Stimulated activated CD4-positive, alpha-beta T cell treated with anti-CD3 and anti-CD28 coated beads, Interleukin-12 subunit alpha, Interleukin-12 subunit beta, amount 100 ng/mL, for 48 hours (primary cell): ENCODE data around the gene CBFA2T3.
"Not testable (repeated sequence)": the region's sequence is repeated elsewhere in the genome, so short reads cannot be mapped to it uniquely, and the experiment has no call there.

Source experiments
- DNase-seq, 3 donors: peaks; one replicate each; pipeline ENCODE4 v3.0.0-alpha.2; 2020; ENCODE audit warnings: low read depth in 2 of 3, low spot score in 1 of 3

CBFA2T3 gene

DNA sequence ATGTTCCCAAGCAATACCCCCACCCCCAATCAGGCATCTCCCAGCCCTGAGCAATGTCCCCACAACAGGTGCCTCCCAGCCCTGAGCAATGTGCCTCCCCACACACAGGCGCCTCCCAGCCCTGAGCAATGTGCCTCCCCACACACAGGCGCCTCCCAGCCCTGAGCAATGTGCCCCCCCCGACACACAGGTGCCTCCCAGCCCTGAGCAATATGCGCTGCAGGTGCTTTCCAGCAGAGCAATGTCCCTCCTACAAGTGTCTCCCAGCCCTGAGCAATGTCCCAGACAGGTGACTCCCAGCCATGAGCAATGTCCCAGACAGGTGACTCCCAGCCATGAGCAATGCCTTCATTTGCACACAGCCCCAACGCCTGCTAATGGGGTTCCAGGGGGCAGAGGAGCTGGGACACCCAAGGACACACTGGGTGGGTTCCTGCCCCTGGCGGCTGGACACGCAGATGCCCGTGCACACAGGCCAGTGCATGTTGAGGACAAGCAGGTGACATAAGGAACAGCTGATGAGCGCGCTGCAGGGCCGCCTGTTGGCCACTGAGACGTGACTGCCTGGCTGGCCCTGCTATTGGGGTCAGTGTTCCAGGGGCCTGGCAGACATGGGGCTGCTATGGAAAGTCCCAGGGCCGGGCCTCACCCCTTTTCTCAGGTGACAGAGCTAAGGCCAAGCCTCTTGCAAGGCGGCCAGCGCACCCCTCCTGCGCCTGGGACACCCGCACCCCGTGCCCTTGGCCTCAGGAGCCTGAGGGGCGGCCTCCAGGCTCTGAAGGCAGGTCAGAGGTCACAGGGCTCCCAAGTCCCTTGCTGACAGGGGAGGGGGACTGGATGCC, 83.7 kb downstream of the CBFA2T3 start:
- no peak for DNase-seq

DNA sequence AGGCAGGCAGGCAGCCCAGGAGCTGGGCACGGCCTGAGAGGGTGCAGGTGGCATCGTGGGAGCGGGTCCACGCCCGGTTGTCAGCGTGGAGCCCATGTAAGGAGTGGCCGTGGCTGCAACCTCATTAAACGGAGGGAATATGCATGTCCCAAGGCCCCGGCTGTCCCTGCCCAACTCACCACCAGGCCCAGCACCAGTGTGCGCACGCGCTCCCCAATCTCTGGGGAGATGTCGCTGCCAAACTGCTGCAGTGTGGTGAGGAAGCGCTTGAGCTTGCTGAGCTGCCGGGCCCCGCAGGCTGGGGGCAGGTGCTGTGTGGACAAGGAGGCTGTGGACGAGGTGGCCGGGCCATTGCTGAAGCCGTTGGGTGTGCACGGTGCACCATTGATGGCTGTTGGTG, 84.9 kb downstream of the CBFA2T3 start:
- no peak for DNase-seq

DNA sequence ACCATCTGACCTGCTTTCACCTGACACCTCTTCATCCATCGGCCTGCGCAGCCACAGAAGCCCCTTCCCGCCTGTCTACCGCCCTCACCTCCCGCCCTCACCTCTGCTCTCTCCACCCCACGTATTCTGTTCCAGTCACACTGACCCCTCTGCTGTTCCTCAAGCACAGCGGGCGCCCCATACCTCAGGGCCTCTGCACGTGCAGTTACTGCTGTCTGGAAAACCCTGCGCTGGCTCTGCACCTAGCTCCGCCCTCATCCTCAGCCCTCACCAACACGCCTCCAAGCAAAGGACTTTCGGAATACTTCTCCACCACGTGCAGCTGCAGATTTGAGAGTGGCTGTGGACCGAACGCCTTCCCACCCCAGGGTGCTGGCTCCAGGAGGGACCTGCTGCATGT, 85.9 kb downstream of the CBFA2T3 start:
- no peak for DNase-seq

DNA sequence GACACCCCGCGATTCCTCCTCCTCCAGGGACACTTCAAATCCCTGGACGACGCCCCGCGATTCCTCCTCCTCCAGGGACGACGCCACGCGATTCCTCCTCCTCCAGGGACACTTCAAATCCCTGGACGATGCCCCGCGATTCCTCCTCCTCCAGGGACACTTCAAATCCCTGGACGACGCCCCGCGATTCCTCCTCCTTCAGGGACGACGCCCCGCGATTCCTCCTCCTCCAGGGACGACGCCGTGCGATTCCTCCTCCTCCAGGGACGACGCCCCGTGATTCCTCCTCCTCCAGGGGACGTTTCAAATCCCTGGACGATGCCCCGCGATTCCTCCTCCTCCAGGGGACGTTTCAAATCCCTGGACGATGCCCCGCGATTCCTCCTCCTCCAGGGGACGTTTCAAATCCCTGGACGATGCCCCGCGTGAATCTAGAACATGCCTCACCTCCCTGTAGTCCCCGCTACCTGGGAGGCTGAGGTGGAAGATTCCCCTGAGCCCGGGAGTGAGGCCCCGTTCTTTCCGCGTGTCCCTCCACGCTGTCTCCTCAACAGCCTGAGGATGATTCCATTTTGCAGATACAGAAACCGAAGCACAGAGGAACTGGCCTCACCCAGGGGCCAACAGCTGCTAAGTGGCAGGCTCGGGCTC, 87.2 kb downstream of the CBFA2T3 start:
- not testable (repeated sequence) for DNase-seq

DNA sequence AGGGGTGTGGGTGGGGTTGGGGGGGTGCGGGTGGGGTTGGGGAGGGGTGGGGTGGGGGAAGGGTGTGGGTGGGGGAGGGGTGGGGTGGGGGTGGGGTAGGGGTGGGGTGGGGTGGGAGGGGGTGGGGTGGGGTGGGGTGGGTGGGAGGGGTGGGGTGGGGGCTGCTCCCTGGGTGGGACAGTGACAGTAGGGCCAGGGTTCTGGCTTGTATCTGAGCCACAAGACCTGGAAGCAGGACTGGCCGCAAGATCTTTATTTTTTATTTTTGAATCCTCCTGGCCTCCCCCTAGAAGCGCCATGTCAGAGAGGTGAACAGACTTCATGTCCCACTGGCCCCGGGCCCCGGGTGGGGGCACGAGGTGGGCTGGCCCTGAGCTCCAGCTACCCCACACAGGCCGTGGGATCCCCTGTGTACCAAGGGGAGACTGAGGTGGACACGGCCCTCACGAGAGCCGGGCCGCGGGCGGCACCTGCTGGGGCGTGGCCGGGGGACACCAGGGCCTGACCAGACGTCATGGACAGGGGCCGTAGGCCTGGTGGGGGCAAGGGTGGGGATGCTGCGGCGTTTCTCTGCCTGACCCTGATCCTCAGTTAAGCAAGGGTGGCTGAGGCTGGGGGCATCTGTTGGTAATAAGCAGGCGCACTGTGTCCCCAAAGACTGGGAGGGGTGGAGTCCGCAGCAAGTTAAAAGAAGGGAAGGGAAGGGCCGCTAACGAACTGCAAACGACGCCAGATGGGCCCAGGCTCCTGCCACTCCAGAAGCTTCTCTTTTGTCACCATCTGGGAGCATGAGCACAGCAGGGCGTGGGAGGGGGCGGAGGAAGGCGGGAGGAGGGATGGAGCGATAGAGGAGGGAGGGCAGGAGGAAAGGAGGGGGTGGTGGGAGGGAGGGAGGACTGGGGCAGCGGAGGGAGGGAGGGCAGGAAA, 88.3 kb downstream of the CBFA2T3 start:
- DNase-seq: no peak

DNA sequence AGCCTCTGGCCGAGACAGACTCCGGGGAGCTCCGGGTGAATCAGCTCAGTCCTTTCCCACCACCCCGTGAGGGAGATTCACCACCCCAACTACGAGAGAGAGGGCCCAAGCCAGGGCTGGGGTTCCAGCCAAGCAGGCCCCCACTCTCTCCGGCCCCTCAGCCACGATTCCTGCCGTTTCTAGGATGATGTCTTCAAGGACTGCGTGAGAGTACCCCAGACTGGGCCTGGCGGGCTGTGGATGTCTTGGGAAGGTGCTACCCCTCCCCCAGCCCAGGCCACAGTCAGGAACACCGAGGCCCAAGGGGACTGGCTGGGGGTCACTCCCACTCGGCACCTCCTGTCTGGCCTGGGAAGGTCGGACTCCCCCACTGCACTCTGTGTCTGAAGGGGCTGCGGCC, 89.0 kb downstream of the CBFA2T3 start:
- DNase-seq: no peak

DNA sequence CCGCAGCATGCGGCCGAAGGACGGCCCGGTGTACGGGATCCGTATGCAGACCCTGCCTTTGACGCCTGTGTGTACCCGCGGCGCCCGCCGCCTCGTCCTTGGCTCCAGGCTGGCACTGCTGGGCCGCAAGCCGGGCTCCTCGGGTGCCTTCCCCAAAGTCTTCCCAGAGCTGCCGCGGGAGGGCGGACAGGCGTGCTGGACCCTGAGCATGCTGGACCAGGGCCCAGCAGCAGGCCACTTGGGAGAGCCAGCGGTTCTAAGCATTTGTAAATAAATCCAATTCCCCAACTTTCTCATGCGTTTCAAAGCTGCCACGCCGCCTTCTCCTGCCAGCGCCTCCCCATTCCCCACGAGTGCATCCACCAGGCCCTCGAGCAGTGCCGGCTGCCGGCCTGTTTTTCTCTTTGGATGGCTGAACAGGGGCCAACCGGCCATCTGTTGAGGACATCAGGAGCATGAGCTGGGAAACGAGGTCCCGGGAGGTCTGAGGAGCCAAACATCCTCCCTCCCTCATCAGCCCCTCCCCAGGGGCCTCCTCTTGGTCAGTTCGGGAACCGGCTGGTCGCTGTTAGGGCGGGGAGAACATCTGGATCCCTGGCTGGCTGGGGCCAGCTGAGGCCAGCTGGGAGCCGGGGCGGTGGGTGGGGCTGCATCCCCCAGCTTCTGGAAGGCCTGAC, 90.0 kb downstream of the CBFA2T3 start:
- DNase-seq: no peak

DNA sequence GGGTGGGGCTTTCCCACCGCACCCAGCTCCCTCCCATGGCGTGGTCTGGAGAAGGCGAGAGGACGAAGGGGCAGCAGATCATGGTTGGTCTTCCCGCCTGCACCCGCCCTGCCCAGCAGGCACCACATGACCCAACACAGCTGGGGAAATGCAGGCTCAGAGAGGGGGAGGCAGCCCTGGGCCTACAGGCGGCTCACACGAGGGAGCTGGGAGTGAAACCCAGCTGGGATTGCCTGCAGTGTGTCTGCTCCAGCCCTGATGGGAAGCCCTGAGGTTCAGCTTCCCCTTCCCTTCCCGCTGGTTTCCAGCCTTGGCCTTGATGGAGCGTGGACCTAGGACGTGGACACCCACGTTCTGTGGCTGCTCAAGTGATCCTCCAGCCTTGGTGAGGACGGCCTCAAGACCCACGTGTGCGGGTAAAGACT, 90.6 kb downstream of the CBFA2T3 start:
- DNase-seq: no peak

DNA sequence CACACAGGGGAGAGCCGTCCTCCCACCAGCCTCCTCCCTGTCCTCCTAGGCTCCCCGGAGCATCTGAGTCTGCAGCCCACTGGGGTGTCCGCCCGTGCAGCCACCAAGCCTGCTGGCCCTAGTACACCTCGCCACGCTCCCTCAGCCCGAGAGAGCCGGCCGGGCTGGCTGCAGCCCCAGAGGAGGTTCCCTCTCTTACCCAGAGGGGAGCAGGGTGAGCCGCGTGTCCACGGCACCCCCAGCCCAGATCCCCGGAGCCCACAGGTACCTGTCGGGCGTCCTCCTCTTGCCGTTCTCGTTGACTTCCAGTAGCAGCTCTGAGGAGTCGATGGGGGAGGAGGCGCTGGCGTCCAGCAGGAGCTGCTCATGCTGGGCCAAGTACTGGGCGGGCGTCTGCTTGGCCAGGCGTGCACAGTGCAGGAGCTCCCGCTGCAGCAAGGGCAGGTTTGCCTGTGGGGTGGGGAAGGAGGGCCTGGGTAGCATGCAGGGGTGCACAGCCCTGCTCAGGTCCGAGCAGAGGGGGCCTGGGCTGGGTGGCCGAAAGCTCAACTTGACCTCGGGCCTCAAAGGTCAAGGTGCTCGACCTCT, 91.2 kb downstream of the CBFA2T3 start:
- no peak for DNase-seq

DNA sequence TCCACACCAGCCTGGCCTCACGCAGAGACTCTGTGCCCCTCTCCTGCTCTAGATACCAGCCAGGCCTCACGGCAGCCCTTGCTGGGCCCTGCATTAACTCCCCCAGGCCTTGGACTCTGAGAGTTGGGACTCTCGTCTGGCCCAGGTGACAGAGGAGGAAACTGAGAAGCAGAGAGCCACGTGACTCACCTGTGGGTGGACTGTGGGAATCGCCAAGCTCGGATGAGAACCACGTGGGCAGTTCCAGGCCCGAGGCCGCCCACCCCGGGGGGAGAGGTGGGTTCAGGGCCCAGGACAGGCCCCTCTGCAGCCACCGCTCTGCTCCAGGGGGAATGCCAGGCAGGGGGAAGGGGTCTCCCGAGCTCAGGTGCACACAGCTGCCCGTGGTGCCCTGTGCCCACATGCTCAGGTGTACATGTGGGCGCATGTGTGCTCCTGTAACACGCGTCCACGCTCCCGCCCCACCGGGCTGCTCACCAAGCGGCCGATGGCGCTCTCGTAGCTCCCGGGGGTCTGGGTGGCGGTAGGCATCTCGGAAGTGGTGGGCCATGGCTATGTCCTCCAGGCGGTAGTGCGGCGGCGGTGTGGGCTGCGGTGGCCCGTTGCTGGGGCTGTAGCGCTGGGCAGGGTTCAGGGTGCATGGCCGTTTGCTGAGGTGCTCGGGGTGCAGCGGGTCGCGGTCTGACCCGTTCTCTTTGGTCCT, 92.3 kb downstream of the CBFA2T3 start:
- no peak for DNase-seq

DNA sequence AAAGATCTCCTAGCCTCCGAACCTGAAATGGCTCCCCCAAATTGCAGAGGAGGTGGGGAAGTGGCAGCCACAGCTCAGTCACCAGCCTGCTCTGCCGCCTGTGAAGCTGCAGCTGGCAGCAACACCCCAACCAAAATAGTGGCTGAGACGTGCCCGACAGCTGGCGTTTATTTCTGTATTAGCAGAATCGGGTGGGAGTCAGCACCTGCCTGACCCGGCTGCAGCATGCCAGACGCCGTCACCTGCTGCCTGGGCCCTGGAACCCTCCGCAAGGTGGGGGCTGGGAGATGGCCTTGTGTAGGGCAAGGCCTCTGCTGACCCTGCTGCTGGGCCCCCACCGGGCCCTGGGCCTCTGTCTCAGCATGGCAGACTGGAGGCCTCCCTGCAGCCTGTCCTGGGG, 93.1 kb downstream of the CBFA2T3 start:
- no peak for DNase-seq

DNA sequence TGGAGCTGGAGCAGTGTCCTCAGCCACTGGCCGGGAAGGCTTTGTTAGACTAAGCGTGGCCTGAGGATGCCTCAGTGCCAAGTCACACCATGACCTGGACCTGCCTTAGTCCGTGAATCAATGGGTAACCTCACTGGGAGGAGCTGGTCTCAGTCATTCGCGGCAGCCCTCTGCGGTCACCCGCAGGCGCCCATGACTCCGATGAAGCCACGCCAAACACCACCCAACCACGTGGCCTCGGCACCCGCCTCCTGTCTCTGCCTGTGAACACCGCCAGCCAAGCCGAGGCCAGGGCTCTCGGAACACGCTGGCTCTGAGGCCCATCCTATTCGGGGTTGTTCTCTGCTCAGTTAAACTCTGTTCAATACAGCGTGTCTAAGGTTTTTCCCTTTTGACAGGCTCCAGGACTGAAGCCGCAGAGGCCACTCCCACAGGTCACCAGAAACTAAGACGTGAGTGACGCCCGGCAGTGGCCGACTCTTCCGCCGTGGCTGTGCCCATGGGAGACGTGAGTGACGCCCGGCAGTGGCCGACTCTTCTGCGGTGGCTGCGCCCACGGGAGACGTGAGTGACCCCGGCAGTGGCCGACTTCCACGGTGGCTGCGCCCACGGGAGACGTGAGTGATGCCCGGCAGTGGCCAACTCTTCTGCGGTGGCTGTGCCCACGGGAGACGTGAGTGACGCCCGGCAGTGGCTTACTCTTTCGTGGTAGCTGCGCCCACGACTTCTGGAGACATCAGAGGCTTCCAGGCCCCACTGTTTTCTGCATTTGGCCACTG, 93.7 kb downstream of the CBFA2T3 start:
- DNase-seq: no peak

DNA sequence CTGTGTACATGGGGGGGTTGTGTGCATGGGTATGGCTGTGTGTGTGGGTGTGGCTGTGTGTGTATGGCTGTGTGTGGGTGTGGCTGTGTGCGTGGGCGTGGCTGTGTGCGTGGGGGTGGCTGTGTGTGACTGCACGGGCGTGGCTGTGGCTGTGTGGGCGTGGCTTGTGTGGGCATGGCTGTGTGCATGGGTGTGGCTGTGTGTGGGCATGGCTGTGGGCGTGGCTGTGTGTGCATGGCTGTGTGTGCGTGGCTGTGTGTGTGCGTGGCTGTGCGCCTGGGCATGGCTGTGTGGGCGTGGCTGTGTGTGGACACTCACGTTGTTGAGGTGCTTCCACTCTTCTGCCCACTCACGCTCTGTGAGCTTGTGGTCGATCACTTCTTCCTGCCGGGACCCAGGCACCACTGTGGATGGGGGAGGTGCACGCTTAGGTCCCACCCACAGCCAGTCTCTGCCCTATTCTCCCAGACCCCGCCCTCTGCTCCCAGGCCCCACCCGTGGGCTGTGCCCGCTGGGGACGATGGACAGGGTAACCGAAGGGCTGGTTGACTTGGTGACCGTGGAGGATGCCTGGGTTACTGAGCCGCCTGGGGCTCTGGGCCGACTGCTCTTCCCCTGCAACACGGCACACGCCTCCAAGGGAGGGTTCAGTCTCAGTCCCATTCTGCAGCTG, 94.5 kb downstream of the CBFA2T3 start:
- no peak for DNase-seq

DNA sequence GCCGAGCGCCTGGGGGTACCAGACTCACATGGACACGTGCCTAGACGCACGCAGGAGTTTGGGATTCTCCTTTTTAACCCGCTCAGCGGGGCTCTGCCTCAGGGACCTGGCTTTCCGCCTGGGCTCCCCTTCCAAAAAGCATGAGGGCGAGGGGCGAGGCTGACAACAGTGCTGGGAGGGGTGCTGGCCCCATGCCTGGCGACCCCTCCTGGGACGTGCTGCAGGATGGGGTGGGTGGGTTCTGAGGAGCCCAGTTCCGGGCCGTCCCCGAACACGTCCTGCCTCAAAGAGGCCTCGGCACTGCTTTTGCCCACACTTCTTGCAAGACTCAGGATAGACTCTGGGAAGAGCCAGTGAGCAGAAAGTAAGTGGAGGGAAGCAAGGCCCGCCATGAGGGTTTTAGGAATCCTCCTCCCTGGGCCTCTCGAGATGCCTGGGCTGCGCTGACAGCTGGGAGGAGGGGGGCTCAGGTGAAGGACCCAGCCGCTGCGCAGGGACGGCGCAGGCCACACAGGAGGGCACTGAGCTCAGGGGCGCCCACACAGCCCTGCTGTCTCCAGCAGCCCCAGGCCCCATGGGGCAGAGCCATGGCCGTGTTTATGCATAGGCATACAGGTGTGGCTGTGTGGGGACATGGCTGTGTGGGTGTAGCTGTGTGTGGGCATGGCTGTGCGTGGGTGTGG, 95.2 kb downstream of the CBFA2T3 start:
- DNase-seq: no peak

DNA sequence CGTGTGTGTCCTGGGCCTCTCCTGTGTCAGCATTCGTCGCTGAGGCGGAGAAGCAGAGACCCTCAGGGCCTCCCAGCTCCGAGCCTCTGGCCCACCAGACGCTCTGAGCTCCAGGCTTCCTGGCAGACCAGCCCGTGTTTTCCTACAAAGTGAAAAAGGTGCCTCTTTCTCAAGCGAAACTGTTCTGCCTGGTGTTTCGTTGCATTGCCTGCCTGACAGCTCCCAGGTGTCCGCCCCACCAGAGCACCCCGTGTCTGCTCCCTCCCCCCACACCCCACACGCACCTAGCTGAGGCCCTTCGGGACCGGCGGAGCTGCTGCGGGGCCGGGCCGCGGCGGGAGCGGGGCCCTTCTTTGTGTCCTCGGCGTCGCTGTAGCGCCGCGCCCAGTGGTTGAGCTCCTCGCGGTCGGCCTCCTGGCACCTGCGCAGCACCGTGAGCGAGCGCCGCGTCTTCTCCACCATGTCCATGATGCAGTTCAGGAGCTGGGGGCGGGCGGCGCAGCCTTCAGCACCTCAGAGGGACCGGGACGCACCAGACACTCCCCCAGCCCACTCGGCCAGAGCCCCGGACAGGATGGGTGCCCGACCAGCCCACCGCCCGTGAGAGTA, 95.9 kb downstream of the CBFA2T3 start:
- no peak for DNase-seq

DNA sequence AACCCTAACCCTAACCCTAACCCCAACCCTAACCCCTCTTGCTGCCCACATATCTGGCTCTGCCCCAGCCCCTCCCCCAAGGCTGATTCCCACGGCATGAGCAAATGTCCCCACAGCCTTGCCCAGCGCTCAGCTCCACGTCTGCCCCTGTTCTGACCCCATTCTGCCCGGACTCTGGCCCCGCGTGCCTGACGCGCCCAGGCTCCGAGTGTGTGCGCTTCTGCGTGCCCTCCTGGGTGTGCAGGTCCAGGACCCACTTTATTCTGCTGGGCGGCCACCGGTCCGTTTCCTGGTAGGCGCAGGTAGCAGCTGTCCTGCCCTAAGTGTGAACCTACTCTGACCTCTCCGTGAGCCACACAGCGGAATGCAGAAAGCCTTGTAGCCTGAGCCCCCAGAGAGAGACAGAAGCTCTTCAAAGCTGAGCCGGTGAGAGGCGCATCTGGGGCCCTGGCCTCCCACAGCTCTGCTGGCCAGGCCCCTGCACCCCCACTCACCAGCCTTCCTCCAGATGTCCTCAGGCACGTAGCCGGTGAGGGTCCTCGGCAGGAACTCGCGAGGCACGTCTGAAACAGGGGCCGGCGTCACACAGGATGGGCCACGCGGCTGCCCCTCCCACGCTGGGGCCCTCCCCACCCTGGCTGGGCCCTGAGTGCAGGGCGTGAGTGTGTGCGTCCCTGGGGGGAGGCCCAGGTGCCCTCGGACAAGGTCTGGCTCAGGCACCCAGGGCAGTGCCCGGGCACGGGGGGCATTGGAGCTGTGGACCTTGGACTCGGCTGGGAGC, 96.6 kb downstream of the CBFA2T3 start:
- no peak for DNase-seq

DNA sequence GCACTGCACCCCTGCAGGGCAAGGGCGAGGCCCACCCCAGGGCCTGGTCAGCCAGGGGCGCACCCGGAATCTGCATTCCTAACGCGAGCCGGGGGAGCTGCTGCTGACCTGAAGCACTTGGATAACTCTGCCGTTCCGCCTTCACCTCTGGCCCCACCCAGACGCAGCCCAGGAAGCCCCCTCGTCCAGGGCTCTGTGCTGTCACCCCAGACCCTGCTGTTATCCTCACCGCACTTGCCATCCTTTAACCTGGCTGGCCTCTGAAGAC, 97.3 kb downstream of the CBFA2T3 start:
- DNase-seq: no peak
